Ramos (cell line): ENCODE results near the gene ELAPOR1.

ENCODE experiments used
- in situ Hi-C: fragments of 300-500 bp; cut with MboI; formaldehyde crosslinking; loops from one replicate; pipeline ENCODE4 v1.14.3; 2022; ENCODE audit warnings: low sequenced_read_pairs; ENCODE audit not compliant: unreplicated experiment

Gene ELAPOR1

GRCh38 chr1:109113590-109114341 is at the start of gene ELAPOR1:
Gene ELAPOR1 (plus strand): TSS chr1:109114115. CDS start chr1:109114184, 69 bp downstream.
- in situ Hi-C loops: loop anchor here (10.0 kb wide), 1 partner anchor 279 kb away; no protein-coding TSS in a partner anchor

- in situ Hi-C loops: no loop called here
Measured at GRCh38 chr1:109065137-109065536, 48.8 kb upstream of the ELAPOR1 start.

- in situ Hi-C loops: no loop called here
Measured at GRCh38 chr1:109067883-109068282, 46.0 kb upstream of the ELAPOR1 start.

- in situ Hi-C loops: no loop called here
Measured at GRCh38 chr1:109069294-109069693, 44.6 kb upstream of the ELAPOR1 start.

GRCh38 chr1:109075531-109076490 is 38.1 kb upstream of the ELAPOR1 start, which contains the start of gene TAF13:
Gene TAF13 (minus strand): TSS chr1:109076003. CDS start chr1:109075947, 56 bp downstream.
- in situ Hi-C loops: no loop called here

- in situ Hi-C loops: no loop called here
Measured at GRCh38 chr1:109078317-109078716, 35.6 kb upstream of the ELAPOR1 start.

- in situ Hi-C loops: no loop called here
Measured at GRCh38 chr1:109079240-109079622, 34.7 kb upstream of the ELAPOR1 start.

- in situ Hi-C loops: no loop called here
Measured at GRCh38 chr1:109080441-109081082, 33.4 kb upstream of the ELAPOR1 start.

GRCh38 chr1:109083501-109083900 is 30.4 kb upstream of the ELAPOR1 start:
- in situ Hi-C loops: no loop called here

- in situ Hi-C loops: no loop called here
Measured at GRCh38 chr1:109083923-109084322, 30.0 kb upstream of the ELAPOR1 start.

GRCh38 chr1:109084563-109085517 is 29.1 kb upstream of the ELAPOR1 start:
- in situ Hi-C loops: no loop called here

- in situ Hi-C loops: no loop called here
Measured at GRCh38 chr1:109089242-109090015, 24.5 kb upstream of the ELAPOR1 start.

GRCh38 chr1:109090196-109091077 is 23.5 kb upstream of the ELAPOR1 start, which contains the start of gene TMEM167B:
Gene TMEM167B (plus strand): TSS chr1:109090764. CDS start chr1:109090873, 109 bp downstream.
- in situ Hi-C loops: no loop called here

- in situ Hi-C loops: no loop called here
Measured at GRCh38 chr1:109091078-109091838, 22.7 kb upstream of the ELAPOR1 start.

- in situ Hi-C loops: no loop called here
Measured at GRCh38 chr1:109091839-109092193, 22.1 kb upstream of the ELAPOR1 start.

- in situ Hi-C loops: no loop called here
Measured at GRCh38 chr1:109094377-109094803, 19.5 kb upstream of the ELAPOR1 start.

GRCh38 chr1:109094871-109095270 is 19.0 kb upstream of the ELAPOR1 start:
- in situ Hi-C loops: no loop called here
